Left lung (tissue), 10 donors: ENCODE measurements around the gene RASSF3. TPM values are rescaled to one million over a fixed set of nuclear protein-coding genes. Genes with fewer than 3 reads are reported as not detected.

Experiments used
- ATAC-seq: fragments of 200-7000 bp; cut with Tn5 transposase; one replicate; pipeline ENCODE4 v1.9.1; 2020; ENCODE audit warnings: moderate library complexity
- DNase-seq, 4 donors: peaks; one replicate each; pipeline ENCODE4 v3.0.0-alpha.2; 2013 to 2020
- H3K27ac ChIP-seq, 2 donors: fragments of 200-600 bp; sonication (generic) in 1 of 2; one replicate each; pipeline versions ENCODE4 v1.5.0 to v1.8.0; 2020 to 2021
- H3K27me3 ChIP-seq, 2 donors: fragments of 200-600 bp; sonication (generic) in 1 of 2; one replicate each; pipeline versions ENCODE4 v1.5.0 to v1.8.0; 2020 to 2021
- H3K36me3 ChIP-seq, 2 donors: fragments of 200-600 bp; sonication (generic) in 1 of 2; one replicate each; pipeline versions ENCODE4 v1.5.0 to v1.8.0; 2020 to 2021
- H3K4me1 ChIP-seq, 2 donors: fragments of 200-600 bp; one replicate each; pipeline ENCODE4 v1.8.0; 2021
- H3K4me3 ChIP-seq, 2 donors: fragments of 200-600 bp; sonication (generic) in 1 of 2; one replicate each; pipeline versions ENCODE4 v1.5.0 to v1.8.0; 2020 to 2021; ENCODE audit warnings: mild to moderate bottlenecking in 1 of 2
- H3K9me3 ChIP-seq, 2 donors: fragments of 200-600 bp; sonication (generic) in 1 of 2; one replicate each; pipeline versions ENCODE4 v1.5.0 to v1.8.0; 2020 to 2021
- intact Hi-C, 2 donors: fragments of 100-400 bp; cut with DNase I; formaldehyde crosslinking; loops; one replicate each; pipeline versions ENCODE4 v1.11.2 to v1.14.2; 2022
- polyA plus RNA-seq, 6 donors: library from polyadenylated mRNA; unstranded; fragments of 120-200 nt; gene quantifications; one replicate each; pipeline ENCODE4 v1.2.1, GENCODE V29; 2013; ENCODE audit not compliant: insufficient read length in 6 of 6
- total RNA-seq, 2 donors: library from RNA; stranded (reverse); fragmentation: NEBNext Ultra II Directional; extraction: Animal tissue kit (Norgen Biotek cat#: 25700); gene quantifications; one replicate each; pipeline ENCODE4 v1.2.1, GENCODE V29; 2021
- TF ChIP-seq, protein P1 (sequence below), 2 donors: fragments of 200-600 bp; sonication (generic) in 1 of 2; IDR thresholded peaks; one replicate each; pipeline versions ENCODE4 v1.5.0 to v1.8.0; 2021; ENCODE audit warnings: antibody characterized with exemption in 2 of 2
- donor health status: DM: no; HTN: yes; CAD: no.
- donor health status: DM: no; HTN: no; CAD: no.

RASSF3 gene
- total and polyA plus RNA-seq, 8 donors: 30.3 to 90.2 (median 35.6) TPM

DNA sequence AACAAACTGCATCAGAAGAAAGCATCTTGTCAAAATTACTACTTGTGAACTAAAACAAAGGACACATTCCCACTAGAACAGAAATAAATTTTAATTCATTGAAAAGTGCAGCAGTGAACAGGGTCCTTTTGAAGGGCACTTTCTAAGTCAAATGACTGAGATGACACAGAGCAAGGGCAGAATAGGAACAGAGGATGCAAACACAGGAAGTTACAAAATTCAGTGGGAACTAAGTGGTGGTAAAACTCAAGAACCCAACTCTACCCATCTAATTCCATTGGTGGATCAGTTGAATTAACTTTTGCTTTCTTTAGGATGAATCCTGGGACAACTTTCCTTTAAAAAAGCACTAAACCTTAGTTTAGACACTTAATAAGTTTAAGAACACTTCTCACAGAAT lies 103.1 kb downstream of the RASSF3 start:
- Histone ChIP-seq H3K4me1 (peaks cover 0 to 24% of the 10 kb centered on the region in 2 donors), H3K9me3 (no peaks in the 10 kb centered on the region), H3K27me3 (no peaks in the 10 kb centered on the region), H3K27ac (peak overlapping the region in 1 of 2 donors; percentile 67), H3K36me3 (peaks cover 0 to 68% of the 10 kb centered on the region in 2 donors), H3K4me3 (no peak overlapping the region)
- intact Hi-C loops: no loop called here
- DNase-seq (no peak), ATAC-seq (peak; percentile 37)
- TF ChIP-seq, protein P1, sequence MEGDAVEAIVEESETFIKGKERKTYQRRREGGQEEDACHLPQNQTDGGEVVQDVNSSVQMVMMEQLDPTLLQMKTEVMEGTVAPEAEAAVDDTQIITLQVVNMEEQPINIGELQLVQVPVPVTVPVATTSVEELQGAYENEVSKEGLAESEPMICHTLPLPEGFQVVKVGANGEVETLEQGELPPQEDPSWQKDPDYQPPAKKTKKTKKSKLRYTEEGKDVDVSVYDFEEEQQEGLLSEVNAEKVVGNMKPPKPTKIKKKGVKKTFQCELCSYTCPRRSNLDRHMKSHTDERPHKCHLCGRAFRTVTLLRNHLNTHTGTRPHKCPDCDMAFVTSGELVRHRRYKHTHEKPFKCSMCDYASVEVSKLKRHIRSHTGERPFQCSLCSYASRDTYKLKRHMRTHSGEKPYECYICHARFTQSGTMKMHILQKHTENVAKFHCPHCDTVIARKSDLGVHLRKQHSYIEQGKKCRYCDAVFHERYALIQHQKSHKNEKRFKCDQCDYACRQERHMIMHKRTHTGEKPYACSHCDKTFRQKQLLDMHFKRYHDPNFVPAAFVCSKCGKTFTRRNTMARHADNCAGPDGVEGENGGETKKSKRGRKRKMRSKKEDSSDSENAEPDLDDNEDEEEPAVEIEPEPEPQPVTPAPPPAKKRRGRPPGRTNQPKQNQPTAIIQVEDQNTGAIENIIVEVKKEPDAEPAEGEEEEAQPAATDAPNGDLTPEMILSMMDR (IDR thresholded peaks at IDR 0.05): no peak

DNA sequence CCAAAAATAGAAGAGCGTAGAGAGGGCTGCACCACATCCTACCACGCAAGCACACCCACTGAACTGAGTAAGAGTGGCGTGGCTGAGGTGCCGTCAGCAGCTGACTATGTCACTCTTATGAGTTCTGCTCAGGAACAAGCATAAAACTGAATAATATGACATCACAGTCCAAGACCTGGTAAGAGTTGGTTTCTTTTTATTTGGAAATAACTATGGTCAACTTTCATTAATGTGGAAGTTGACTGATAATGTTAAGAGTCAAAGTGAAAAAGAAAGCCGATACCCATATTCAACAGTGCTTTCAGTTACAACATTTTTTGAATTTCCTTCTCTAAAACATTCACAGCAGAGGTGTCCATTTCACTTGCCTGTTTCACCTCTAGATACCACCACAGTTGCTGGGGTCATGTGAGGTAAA lies 104.3 kb downstream of the RASSF3 start:
- intact Hi-C loops: no loop called here
- Histone ChIP-seq H3K36me3 (peaks cover 0 to 76% of the 10 kb centered on the region in 2 donors), H3K9me3 (no peaks in the 10 kb centered on the region), H3K4me1 (peaks cover 0 to 33% of the 10 kb centered on the region in 2 donors), H3K4me3 (no peak overlapping the region), H3K27me3 (no peaks in the 10 kb centered on the region), H3K27ac (peak overlapping the region in 1 of 2 donors; percentile 67)
- ATAC-seq (no peak), DNase-seq (no peak)
- TF ChIP-seq, protein P1 (IDR thresholded peaks at IDR 0.05): no peak

DNA sequence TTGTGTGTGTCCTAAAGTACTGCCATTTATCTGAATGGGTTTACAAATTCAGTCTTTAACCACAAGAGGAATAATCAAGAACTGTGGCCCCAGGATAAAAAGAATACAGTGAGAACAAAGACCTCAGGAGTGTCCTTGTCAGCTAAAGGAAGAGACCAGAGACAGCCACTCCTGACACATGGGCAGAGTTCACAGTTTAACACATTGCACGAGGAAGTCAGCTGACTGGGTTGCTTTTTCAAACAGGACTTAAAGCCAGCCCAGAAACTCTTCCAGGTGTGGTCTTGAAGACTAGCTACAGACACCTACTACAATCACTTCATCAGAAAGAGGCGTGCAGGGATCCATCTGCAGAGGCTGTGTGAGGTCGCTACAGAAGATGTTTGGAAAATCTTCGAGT lies 106.1 kb downstream of the RASSF3 start:
- TF ChIP-seq, protein P1 (IDR thresholded peaks at IDR 0.05): no peak
- Histone ChIP-seq H3K27me3 (no peaks in the 10 kb centered on the region), H3K4me1 (peaks cover 0 to 33% of the 10 kb centered on the region in 2 donors), H3K4me3 (no peak overlapping the region), H3K27ac (no peak overlapping the region), H3K9me3 (no peaks in the 10 kb centered on the region), H3K36me3 (peaks cover 0 to 92% of the 10 kb centered on the region in 2 donors)
- intact Hi-C loops: no loop called here
- no peak for ATAC-seq
- no peak for DNase-seq

DNA sequence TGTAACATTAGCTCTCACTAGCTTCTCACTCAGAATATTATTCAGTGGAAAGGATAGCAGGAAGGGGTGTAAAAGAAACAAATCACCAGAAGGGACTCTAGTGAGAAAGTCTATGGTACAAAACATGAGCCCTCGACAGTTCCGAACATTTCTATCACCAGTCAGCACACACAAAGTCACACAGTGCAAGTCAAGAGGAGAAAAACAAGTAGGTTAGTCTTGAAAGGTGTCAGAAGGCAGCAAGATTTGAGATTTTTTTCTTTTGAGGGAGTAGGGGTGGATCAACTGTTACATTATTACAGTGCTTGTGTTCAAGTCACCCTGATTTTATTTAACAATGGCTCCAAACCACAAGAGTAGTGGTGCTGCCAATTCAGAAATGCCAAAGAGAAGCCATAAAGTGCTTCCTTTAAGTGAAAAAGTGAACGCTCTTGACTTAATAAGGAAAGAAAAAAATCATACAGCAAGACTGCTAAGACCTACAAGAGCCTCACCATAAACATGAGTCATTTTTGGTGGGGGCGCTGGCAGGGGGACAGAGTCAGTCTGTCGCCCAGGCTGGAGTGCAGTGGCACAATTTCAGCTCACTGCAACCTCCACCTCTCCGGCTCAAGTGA lies 106.7 kb downstream of the RASSF3 start:
- no peak overlapping the region for H3K27ac ChIP-seq
- H3K9me3 ChIP-seq: no peaks in the 10 kb centered on the region
- peaks cover 0 to 94% of the 10 kb centered on the region in 2 donors for H3K36me3 ChIP-seq
- H3K4me1 ChIP-seq: peaks cover 0 to 33% of the 10 kb centered on the region in 2 donors
- DNase-seq: no peak
- no peaks in the 10 kb centered on the region for H3K27me3 ChIP-seq
- ATAC-seq: no peak
- H3K4me3 ChIP-seq: no peak overlapping the region
- intact Hi-C loops: no loop called here
- TF ChIP-seq, protein P1 (IDR thresholded peaks at IDR 0.05): no peak

DNA sequence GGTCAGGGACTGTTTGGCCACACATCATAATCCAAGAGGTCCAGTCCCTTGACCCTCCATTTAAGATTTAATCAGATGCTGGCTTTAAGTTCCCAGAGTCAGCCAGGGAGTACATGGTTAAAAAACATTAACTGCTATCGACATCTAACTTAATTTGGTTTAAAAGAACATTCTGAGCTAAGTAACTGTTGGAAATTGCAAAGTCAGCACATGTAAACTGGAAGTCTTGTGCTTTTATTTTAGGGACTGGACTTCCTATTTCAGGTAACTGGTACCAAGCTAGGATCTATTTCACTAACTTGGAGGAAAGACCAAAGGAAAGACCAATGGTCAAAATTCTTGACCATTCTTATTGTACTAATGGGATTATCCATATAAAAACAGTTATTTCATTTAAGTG lies 108.4 kb downstream of the RASSF3 start:
- TF ChIP-seq, protein P1 (IDR thresholded peaks at IDR 0.05): no peak
- Histone ChIP-seq H3K4me3 (no peak overlapping the region), H3K27ac (peak overlapping the region in 1 of 2 donors; percentile 76), H3K9me3 (no peaks in the 10 kb centered on the region), H3K36me3 (peaks cover 0 to 96% of the 10 kb centered on the region in 2 donors), H3K27me3 (no peaks in the 10 kb centered on the region), H3K4me1 (peaks cover 0 to 25% of the 10 kb centered on the region in 2 donors)
- no peak for DNase-seq
- no peak for ATAC-seq
- intact Hi-C loops: no loop called here
